Tibial artery (tissue), 4 donors: ENCODE measurements around the gene MAP3K20.
"Not testable (repeated sequence)": the region's sequence is repeated elsewhere in the genome, so short reads cannot be mapped to it uniquely, and the experiment has no call there.

Source experiments
- DNase-seq, 2 donors: peaks; one replicate each; pipeline ENCODE4 v3.0.0-alpha.2; 2019
- H3K27ac ChIP-seq, 2 donors: fragments of 200-600 bp; sonication (generic) in 1 of 2; 1 replicate in 1 of 2; 2 replicates in 1 of 2; pipeline ENCODE4 v1.5.1; 2018 to 2019; ENCODE audit warnings: mild to moderate bottlenecking in 1 of 2
- H3K27me3 ChIP-seq, 2 donors: fragments of 200-600 bp; sonication (generic) in 1 of 2; one replicate each; pipeline versions ENCODE4 v1.5.1 to v1.6.0; 2016 to 2019
- H3K36me3 ChIP-seq, 3 donors: fragments of 200-600 bp; sonication (generic) in 2 of 3; one replicate each; pipeline ENCODE4 v1.5.1; 2016 to 2019; ENCODE audit warnings: mild to moderate bottlenecking in 2 of 3
- H3K4me1 ChIP-seq, 4 donors: fragments of 200-600 bp; sonication (generic) in 2 of 4; 1 replicate in 3 of 4; 2 replicates in 1 of 4; pipeline ENCODE4 v1.5.1; 2016 to 2019
- H3K4me3 ChIP-seq, 2 donors: fragments of 200-600 bp; sonication (generic) in 1 of 2; 1 replicate in 1 of 2; 2 replicates in 1 of 2; pipeline ENCODE4 v1.5.1; 2018 to 2019; ENCODE audit warnings: mild to moderate bottlenecking in 2 of 2
- H3K9me3 ChIP-seq, 3 donors: fragments of 200-600 bp; sonication (generic) in 1 of 3; one replicate each; pipeline ENCODE4 v1.5.1; 2016 to 2019
- CTCF ChIP-seq, 2 experiments: fragments of 200-600 bp in 1 of 2; fragments of 450-650 bp in 1 of 2; IDR thresholded peaks; one replicate each; pipeline ENCODE4 v1.5.1; 2017 to 2019; ENCODE audit warnings: antibody characterized with exemption in 2 of 2, mild to moderate bottlenecking in 1 of 2, moderate library complexity in 1 of 2
- intact Hi-C: fragments of 100-400 bp; cut with DNase I; formaldehyde crosslinking; loops from one replicate; pipeline ENCODE4 v1.15.0; 2023; ENCODE audit warnings: low total_unique reads

Gene MAP3K20

GRCh38 chr2:173030561-173031490 lies 44.8 kb upstream of the MAP3K20 start:
- Histone ChIP-seq H3K9me3 (no peaks in the 10 kb centered on the region), H3K36me3 (no peaks in the 10 kb centered on the region), H3K4me1 (peaks cover 0 to 22% (median 9%) of the 10 kb centered on the region in 4 donors), H3K27ac (no peak overlapping the region), H3K4me3 (no peak overlapping the region), H3K27me3 (no peaks in the 10 kb centered on the region)
- no peak for DNase-seq
- intact Hi-C loops = no loop called here
- no peak for TF ChIP-seq CTCF (IDR thresholded peaks at IDR 0.05)

- DNase-seq = no peak
- Histone ChIP-seq H3K36me3 (no peaks in the 10 kb centered on the region), H3K4me1 (peaks cover 0 to 18% (median 9%) of the 10 kb centered on the region in 4 donors), H3K27me3 (no peaks in the 10 kb centered on the region), H3K4me3 (no peak overlapping the region), H3K9me3 (no peaks in the 10 kb centered on the region), H3K27ac (no peak overlapping the region)
- no peak for TF ChIP-seq CTCF (IDR thresholded peaks at IDR 0.05)
- intact Hi-C loops = no loop called here
Observed at GRCh38 chr2:173032032-173032431, 43.6 kb upstream of the MAP3K20 start.

- H3K36me3 ChIP-seq = no peaks in the 10 kb centered on the region
- no peak for DNase-seq
- no peak overlapping the region for H3K4me3 ChIP-seq
- peaks cover 0 to 10% (median 5%) of the 10 kb centered on the region in 4 donors for H3K4me1 ChIP-seq
- intact Hi-C loops = no loop called here
- TF ChIP-seq CTCF (IDR thresholded peaks at IDR 0.05) = no peak
- H3K27ac ChIP-seq = no peak overlapping the region
- no peaks in the 10 kb centered on the region for H3K27me3 ChIP-seq
- H3K9me3 ChIP-seq = no peaks in the 10 kb centered on the region
Observed at GRCh38 chr2:173033084-173033483, 42.6 kb upstream of the MAP3K20 start.

- no peaks in the 10 kb centered on the region for H3K27me3 ChIP-seq
- intact Hi-C loops = no loop called here
- no peaks in the 10 kb centered on the region for H3K9me3 ChIP-seq
- DNase-seq = no peak
- no peak overlapping the region for H3K4me3 ChIP-seq
- no peaks in the 10 kb centered on the region for H3K4me1 ChIP-seq
- TF ChIP-seq CTCF (IDR thresholded peaks at IDR 0.05) = no peak
- H3K27ac ChIP-seq = no peak overlapping the region
- no peaks in the 10 kb centered on the region for H3K36me3 ChIP-seq
Observed at GRCh38 chr2:173034143-173034542, 41.5 kb upstream of the MAP3K20 start.

- DNase-seq = no peak
- Histone ChIP-seq H3K27ac (no peak overlapping the region), H3K36me3 (no peaks in the 10 kb centered on the region), H3K27me3 (no peaks in the 10 kb centered on the region), H3K4me1 (no peaks in the 10 kb centered on the region), H3K4me3 (no peak overlapping the region), H3K9me3 (no peaks in the 10 kb centered on the region)
- TF ChIP-seq CTCF (IDR thresholded peaks at IDR 0.05) = no peak
- intact Hi-C loops = no loop called here
Observed at GRCh38 chr2:173037245-173038120, 38.2 kb upstream of the MAP3K20 start.

- DNase-seq, intact Hi-C loops, H3K9me3 ChIP-seq, H3K4me3 ChIP-seq, H3K4me1 ChIP-seq, H3K27me3 ChIP-seq, H3K36me3 ChIP-seq, H3K27ac ChIP-seq: not testable (repeated sequence)
Observed at GRCh38 chr2:173038257-173038656, 37.4 kb upstream of the MAP3K20 start.
